Stimulated activated CD4-positive, alpha-beta T cell treated with anti-CD3 and anti-CD28 coated beads, Interleukin-2, amount 100 ng/mL, for 48 hours (primary cell): Measurements from ENCODE around the gene ZNF74.

ENCODE experiments used
- DNase-seq, 2 donors: peaks; one replicate each; pipeline ENCODE4 v3.0.0-alpha.2; 2020

The ZNF74 gene

DNA sequence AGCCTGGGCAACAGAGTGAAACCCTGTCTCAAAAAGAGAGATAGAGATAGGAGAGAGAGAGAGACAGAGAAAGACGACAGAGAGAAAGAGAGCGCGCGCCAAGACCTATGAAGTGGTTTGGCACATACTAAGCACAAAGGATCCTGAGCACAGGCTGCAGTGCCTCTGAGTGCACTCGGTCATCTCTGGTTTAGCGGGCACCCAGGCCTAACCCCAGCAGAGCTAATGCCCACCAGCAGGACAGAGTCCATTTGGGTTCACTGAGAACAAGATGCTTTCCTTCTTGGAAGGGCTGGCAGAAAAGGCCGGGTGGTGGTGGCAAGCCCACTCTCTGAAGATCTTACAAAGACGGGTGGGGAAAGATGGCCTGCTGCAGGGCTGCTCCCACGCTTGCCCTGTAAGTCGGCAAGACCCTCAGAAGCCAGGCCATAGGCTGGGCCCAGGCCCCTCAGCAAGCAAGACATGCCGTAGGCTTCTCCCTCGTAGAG, 40.4 kb downstream of the ZNF74 start:
- no peak for DNase-seq

DNA sequence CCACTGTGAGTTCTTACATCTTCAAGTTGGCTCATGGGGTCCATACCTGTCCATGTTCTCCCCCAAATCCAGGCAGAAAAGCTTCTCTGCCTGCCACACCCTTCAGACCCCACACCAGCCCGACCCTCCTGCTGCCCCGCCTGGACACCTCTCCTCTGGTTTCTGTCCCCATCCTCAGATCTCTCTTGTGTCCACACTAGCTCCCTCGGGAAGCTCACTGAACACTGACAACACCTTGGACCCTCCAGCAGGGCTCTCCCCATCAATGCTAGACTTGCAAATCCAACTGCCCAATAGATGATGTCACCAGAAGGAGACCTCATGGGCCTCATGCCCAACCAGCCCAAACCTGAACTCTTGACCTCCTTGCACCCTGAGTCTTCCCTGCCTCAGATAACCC, 40.8 kb downstream of the ZNF74 start:
- DNase-seq = no peak

DNA sequence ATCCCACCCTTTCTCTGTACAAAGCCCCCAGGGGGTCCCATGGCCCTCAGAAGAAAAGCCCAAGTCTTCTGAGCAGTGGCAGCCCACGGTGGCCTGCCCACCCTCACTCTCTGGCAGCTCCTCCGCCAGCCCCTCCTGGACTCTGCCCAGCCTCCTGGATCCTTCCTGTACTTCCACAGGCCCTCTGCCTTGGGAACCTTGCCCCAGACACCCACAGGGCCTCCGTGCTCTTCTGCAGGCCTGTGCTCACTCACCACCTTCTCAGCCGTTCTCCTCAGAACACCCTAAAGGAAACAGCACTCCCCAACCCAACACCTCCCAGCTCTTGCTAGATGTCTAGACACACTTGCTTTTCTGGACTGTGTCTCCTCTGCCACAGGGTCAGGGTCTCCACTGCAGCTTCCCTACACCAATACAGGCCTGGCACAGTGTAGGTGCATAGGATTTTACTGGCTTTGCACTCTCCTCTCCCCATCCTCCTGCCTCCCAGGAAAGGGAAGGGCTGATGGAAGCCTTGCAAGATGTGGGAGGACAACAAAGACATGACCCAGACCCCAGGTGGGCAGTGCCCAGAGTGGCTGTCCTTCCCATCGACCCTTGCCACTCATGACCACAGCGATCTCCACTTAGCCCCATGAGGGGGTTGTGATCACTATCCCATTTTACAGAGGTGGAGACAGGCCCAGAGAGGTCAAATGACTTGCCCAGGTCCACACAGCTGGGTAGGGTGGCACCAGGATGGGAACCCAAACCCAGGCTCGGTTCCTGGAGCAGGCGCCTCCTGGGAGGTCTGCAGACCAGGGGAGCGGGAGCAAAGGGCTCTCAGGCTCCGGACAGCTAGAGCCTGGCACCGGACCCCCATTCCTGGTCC, 41.7 kb downstream of the ZNF74 start:
- no peak for DNase-seq

DNA sequence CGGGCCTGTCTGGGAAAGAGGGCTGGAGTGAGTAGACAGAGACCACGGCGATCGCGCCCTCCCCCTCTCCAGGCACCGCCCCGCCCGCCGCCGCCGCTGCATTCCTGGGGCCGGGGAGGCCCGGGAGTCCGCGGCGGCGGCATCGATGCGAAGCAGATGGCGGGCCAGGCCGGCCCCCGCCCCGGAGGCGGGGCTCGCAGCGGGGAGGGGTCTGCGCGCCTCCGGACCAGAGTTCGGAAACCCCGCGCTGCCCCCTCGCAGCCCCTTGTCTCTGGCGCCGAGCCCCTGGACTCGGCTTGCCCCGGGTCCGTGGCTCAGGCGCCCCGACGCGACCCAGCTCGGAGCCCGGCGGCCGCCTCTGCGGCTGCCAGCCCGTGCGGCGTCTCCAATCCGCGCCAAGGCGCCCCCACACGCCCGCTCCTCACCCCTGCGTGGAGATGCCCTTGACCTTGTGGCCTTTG, 42.4 kb downstream of the ZNF74 start:
- no peak for DNase-seq

DNA sequence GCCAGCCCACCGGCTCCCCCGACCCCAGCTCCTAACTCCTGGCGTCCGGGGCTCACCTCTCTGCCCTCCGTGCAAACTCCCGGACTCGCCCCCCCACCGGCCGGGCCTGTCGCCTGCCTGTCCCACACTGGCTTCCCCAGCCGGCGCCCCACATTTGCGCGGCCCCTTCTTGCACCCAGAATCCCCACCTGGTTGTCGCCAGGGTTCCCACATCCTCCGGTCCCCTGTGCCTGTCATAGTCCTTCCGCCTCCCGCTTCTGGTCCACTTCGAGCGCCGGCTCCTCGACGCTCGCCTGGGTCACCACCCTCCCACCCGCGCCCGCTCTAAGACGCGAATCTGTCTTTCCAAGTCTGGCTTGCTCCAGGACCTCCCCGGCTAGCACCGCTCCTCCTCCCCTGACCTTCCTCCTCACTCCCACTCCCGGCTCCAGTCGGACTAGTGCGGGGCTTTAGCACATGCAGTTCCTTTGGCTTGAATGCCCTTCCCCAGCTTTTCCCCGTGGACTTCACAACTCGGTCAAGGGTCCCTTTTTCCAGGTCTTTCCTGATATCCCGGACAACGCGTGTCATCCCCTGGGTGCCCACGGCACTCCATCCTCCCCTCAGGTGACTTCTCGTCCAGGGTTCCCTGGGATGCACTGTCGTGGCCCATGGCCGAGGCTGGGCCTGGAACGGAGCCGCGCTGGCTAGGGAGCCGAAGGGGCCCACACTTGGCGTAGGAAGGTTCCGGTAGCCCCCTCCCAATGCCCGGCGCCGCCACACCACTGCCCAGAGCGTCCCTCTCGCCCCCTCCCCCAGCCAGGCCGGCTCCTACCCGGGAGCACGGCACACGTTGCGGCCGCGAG, 43.0 kb downstream of the ZNF74 start:
- no peak for DNase-seq

DNA sequence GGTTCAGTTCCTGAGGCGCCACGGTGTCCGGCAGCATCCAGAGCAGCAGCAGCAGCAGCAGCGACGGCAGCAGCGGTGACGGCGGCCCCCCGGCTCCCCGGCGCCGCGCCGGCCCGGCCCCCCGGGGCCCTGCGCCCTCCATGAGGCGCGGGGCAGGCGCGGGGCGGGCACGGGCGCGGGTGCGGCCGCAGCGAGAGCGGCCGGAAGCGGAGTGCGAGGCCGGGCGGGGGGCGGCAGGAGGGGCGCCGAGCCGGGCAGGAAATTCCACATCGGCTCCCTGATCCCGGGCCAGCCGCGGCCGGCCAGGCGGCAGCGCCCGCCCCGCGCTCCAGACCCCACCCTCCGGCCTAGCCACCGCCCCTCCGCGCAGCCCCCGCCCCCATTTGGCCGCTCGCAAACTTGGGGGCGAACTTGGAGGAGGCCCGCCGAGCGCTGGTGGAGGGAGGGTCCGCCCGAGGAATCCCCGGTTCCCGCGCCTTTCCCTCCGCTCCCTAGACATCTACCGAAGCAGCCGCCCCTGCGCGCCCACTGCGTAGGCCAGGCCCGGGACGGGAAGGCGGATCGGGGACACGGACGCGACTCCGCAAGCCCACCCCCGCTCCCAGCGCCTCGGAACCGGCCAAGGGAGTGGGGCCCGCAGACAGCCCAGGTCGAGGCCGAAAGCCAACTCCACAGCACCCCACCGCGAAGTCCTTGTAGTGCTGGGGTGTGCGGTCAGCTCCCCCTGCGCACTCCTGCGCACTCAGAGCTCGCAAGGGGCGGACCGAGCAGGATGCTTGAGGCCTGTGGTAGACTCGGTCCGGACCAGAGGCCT, 43.9 kb downstream of the ZNF74 start, which contains the start of gene SCARF2:
TSS of gene SCARF2 (minus strand) at position 213 of the 814 bp plus-strand sequence. CDS start at position 142, 71 bp downstream.
- DNase-seq = no peak

DNA sequence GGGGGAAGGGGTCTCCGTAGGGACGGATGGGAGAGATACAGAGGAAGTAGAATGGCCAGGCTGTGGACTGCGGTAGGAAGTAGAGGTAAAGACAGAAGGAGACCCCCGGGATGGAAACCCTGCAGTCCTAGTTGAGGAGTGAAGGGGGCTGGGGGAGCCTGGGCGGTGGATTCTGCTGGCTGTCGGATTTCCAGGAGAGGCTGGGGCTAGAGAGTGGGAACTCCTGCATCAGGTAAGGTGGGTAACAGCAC, 44.4 kb downstream of the ZNF74 start:
- no peak for DNase-seq

DNA sequence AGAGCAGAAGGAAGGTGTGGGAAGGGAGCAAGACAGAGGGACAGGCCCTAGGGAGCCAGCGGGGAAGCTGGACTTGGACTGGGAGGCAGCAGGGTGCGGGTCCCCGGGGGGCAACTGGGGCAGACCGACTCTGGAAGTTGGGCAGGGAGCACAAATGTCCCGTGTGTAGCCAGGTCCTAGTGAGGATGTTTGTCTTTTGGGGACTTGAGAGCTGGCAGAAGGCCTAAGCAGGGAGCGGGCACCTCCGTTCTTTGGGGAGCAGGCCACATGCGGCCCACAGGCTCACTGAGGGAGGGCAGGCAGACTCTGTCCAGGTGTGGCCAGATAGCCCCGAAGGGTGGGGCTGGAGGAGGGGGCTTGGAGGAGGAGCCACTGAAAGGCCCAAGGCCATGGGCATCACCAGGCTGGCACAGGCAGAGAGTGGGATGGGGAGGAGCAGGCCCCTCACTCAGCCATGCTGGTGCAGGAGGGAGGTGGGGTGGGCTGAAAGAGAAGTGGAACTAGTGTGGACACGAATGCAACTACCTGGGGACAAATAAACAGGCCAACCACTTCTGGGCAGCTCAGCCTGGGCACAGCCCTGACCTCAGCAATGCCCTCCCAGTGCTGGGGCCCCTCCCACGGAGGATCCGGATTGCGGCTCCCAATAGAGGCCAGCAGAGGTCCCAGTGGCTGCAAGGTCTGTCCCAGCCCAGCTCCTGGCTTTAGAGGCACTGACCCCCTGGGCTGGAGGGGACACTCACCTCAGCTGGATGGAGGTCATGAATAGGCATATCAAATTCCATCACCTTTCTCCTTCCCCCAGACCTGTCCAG, 44.9 kb downstream of the ZNF74 start:
- DNase-seq = no peak

DNA sequence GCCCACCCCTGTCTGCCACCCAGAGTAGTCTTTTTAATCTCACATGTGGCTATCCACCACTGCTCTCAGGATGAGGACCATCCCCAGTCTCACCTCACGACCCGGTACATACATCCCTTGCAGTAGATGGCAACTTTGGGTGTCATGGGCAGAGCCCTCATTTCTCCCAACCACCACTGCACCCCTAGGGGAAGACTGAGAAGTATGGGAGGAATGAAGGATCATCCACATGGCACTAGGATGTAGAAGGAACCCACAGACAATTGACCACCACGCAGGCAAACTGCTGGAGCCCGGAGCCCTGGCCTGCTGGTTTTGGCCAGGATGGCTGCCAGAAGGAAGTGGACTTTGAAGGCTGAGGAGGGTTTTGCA, 45.6 kb downstream of the ZNF74 start:
- no peak for DNase-seq

DNA sequence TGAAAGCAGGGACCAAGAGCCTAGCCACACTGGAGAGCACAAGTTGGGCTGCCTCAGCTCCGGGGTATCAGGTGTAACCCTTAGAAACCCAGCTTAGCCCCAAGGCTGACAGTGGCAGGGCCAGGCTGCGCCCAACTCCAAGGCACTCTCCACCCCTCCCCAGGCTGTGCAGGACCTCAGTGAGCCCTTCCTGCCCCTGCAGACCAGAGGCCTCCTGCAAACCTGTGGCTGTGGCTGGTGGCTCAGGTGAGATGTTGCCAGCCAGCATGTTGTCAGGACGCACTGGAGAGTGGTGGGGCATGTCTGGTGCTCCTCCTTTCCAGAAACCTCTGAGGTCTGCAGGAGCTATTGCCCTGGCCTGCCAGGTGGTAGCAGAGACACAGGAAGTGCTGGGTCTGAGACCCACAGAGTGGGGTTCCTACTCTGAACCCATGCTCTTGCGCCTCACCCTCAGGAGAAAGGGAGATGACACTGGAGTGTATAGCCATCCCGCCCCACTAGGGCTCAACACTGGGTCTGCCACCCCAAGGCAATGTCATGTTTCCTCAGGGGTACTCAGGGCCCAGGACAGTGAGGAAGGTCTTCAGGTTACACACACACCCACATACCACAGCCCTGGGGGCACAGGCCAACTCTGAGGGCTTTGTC, 46.1 kb downstream of the ZNF74 start:
- no peak for DNase-seq

DNA sequence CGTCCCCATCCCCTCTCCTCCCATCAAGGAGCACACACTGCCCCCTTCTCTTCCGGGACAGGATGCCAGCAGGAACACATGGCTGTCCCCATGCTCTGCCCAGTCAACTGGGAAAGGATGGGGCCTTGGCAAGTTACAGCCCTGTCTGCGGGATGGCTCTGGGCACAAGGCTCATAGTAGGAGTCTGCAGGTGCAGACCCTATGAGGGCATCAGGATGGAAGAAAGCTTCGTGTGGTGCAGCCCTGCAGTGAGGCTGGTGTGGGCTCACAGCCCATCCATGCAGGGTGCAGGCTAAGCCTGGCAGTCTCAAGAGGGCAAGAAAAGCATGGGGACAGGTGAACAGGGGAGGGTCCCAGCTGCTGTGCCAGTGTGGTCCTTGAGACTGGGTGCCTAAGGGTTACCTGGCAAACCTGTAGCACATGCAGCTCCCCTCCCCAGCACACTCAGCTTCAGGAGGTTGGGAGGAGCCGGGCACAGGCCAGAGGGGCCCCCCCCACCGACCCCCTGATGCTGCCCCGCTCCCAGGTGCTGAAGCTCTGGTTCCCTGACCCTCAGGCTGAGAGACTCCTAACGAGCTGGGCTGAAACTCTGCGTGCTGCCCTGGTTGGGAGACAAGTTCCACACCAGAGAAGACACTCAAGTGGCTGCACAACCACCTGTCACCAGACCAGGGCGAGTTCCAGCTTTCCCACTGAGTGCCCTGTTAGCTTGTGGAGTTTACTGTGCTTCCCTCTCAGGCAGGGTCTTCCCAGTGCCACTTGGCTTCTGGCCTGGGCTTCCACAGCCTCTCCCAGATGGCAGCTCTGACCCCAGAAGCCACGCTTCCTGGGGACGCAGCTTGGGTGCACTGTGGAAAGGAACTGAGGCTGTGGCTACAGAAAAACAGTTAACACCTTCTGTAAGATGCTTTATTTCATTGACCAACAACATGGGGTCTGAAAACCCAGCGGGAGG, 47.0 kb downstream of the ZNF74 start:
- no peak for DNase-seq

DNA sequence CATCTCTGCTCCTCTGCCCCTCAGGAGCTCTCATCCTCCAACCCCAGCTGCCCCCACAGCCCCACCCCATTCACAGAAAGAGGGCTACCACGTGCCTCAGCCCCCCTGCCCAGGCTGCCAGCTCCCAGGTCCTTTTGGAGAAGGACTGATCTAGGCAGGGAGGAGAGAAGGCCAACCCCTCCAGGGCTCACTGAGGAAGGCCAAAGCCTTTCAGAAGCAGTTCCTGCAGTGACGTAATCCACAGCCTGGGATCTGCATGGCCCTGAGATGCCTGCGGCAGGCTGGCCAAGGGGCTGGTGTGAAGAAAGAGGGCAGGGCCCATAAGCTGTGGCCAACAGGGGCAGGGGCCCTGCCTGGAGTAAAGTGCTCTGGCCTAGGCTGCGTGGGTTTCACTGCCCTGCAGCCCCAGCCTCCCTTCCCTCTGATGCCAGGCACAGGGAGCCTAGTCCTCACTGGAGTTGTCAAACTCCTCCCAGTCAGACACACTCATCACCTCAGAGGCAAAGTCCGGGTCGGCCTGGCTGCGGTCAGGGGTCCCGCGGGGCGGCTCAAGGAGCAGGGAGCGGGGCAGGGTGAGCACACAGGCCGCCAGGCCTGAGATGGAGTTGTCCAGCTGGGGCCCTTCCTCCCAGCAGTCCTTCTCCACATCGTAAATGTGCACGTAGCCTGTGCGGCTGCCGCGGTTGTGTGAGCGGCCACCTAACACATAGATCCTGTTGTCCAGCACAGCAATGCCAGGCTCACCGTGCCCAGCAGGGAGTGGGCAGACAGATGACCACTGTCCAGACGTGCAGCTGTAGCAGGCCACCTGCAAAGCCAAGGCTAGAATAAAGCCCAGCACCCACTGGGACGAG, 47.9 kb downstream of the ZNF74 start:
- DNase-seq = no peak

DNA sequence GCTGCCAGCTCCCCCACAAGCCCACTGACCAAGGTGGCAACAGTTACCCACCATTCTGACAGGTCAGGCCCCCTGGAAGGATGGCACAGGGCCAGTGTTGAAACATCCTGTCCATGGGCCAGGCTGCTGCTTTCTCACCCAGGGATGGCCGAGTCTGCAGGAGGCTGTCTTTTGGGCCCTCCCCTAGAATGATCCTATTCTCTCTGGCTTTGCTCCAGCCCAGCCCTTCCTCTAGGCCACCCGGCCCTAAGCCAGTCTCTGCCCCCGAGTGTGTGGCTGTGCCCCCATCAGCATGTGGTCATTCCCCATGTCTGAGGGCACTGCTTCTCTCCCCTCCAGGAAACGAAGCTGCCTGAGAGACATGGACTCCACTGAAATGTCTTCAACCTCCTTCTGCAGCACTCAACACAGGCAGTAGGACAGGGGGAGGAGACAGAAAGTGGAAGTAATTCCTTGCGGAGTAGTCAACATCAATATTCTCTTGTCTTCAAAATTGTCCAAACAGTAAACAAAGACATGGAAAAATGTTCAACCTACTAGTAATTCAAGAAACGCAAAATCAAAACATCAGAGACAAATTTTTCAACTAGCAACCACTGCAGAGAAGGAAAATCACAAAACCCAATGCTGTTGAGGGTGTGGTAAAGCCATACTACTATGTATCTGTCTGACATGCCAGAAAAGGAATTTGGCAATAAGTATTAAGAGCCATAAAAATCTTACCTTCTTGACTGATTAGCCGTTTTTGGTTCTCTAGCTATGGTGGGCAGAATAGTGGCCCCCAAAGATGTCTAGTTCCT, 48.7 kb downstream of the ZNF74 start:
- no peak for DNase-seq

DNA sequence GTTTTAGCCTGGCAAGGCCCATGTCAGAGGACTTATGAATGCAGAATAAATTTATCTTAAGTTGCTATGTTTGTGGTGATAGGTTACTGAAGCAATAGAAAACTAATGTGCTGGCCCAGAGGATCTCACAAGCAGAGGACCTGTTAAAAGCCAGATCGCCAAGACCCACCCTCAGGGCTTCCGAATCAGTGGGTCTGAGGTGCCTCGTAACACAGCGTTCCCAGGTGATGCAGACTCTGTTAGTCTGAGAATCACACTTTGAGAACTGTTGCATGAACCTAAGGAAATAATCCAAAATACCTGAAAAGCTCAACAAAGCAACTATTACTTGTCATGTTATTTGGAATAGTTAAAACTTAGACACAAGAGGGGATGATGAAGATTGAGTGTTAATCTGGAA, 50.4 kb downstream of the ZNF74 start:
- no peak for DNase-seq

DNA sequence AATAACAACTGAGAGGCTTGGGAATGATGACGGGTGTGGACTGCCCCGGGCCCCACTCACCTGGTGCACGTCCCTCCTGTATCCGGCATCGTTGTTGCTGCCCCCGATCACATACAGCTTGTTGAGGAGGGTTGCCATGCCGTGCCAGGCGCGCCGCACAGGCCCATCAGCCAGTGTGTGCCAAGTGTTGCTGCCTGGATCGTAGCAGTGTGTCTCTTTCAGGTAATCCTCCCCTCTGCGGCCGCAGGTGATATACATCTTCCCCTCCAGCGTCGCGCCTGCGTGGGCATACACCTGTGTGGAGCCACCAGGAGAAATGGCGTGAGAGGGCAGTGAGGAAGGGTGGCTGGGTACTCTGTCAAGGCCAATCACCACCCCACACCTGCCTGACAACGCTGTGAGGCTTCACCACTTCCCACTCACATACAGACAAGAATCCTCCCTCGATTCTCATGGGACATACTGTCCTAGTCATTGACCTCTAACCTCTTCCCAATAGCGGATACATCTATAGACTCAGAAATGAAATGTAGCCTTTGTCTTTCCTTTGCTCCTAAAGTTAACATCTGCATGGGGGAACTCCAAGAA, 52.5 kb downstream of the ZNF74 start:
- DNase-seq = no peak

DNA sequence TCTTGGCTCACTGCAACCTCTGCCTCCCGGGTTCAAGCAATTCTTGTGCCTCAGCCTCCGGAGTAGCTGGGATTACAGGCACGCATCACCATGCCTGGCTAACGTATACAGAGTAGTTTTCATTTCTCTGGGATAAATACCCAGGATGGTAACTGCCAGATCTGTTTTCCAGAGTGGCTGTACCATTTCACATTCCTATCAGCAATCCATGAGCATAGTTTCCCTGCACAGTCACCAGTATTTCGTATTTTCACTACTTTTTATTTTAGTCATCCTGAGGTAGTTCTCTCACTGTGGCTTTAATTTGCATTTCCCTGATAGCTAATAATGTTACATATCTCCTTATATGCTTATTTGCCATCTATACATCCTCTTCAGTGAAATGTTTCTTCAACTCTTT, 54.7 kb downstream of the ZNF74 start:
- no peak for DNase-seq

DNA sequence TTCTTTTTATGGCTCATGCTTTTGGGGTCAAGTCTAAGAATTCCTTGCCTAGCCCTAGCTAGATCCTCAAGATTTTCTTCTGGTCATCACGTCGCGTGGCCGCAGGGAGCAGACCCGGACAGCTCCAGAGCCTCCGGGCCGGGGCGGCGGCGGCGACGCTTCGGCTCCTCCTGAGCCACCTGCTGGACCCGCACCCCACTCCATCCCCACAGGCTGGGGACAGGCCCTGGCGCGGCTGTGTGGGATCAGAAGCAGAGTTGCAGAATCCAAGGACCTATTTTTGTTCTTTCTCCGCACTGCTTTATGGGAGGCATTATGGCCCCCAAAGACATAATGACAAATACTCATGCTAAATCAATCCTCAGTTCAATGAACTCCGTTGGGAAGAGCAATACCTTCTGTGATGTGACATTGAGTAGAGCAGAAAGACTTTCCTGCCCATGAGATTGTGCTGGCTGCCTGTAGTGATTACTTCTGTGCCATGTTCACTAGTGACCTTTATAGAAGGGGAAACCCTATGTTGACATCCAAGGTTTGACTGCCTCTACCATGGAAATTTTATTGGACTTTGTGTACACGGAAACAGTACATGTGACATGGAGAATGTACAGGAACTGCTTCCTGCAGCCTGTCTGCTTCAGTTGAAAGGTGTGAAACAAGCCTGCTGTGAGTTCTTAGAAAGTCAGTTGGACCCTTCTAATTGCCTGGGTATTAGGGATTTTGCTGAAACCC, 56.0 kb downstream of the ZNF74 start:
- no peak for DNase-seq

DNA sequence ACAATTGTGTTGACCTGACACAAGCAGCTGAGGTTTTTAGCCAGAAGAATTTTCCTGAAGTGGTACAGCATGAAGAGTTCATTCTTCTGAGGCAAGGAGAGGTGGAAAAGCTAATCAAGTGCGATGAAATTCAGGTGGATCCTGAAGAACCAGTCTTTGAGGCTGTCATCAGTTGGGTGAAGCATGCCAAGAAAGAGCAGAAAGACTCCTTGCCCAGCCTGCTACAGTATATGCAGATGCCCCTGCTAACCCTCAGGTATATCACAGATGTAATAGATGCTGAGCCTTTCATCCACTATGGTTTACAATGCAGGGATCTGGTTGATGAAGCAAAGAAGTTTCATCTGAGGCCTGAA, 56.6 kb downstream of the ZNF74 start:
- no peak for DNase-seq
